Activated CD4-positive, alpha-beta T cell treated with anti-CD3 and anti-CD28 coated beads, Interleukin-2, amount 10 ng/mL, durations not matched to agents 7 days and 5 days (primary cell): ENCODE measurements around the gene TLCD4. TPM values are rescaled to one million over a fixed set of nuclear protein-coding genes. Genes with fewer than 3 reads are reported as not detected.

Experiments
- CTCF ChIA-PET: fragments of 350-600 bp; sonication (Branson Sonifier 250); formaldehyde crosslinking; loops from one replicate; lab custom pipeline; 2021; ENCODE audit warnings: antibody characterized with exemption; lab: Charles Lee
- POLR2A ChIA-PET: fragments of 350-600 bp; sonication (Branson Sonifier 250); formaldehyde crosslinking; loops from one replicate; lab custom pipeline; 2021; ENCODE audit warnings: antibody characterized with exemption; lab: Charles Lee
- DNase-seq: peaks from one replicate; pipeline ENCODE4 v3.0.0-alpha.2; 2020
- H3K27ac Mint-ChIP-seq: one replicate; pipeline ENCODE4 v1.8.0; 2021; ENCODE audit warnings: mild to moderate bottlenecking, moderate library complexity, mixed read lengths
- H3K27me3 Mint-ChIP-seq: one replicate; pipeline ENCODE4 v1.8.0; 2021; ENCODE audit warnings: mixed read lengths
- H3K36me3 Mint-ChIP-seq: one replicate; pipeline ENCODE4 v1.8.0; 2021; ENCODE audit warnings: low read depth, mixed read lengths
- H3K4me1 Mint-ChIP-seq: one replicate; pipeline ENCODE4 v1.8.0; 2021; ENCODE audit warnings: mixed read lengths
- H3K4me3 Mint-ChIP-seq: one replicate; pipeline ENCODE4 v1.8.0; 2021; ENCODE audit warnings: mild to moderate bottlenecking, moderate library complexity, mixed read lengths
- H3K9me3 Mint-ChIP-seq: one replicate; pipeline ENCODE4 v1.8.0; 2021; ENCODE audit warnings: mixed read lengths
- total RNA-seq, 2 experiments: library from RNA; stranded (reverse); gene quantifications; one replicate each; pipeline ENCODE4 v1.2.3, GENCODE V29; 2021

Gene TLCD4, protein sequence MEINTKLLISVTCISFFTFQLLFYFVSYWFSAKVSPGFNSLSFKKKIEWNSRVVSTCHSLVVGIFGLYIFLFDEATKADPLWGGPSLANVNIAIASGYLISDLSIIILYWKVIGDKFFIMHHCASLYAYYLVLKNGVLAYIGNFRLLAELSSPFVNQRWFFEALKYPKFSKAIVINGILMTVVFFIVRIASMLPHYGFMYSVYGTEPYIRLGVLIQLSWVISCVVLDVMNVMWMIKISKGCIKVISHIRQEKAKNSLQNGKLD
- total RNA-seq, result under 1 TPM in 1 of 2 experiments, not detected in 1; 0.04 TPM

GRCh38 chr1:95117207-95118066 is at the start of gene TLCD4:
TLCD4 (plus strand) TSS chr1:95117355; CDS start chr1:95143902, 26,547 bp downstream.
- peaks cover 9% of the 10 kb centered on the region for H3K4me1 Mint-ChIP-seq
- H3K27me3 Mint-ChIP-seq, result peaks cover 54% of the 10 kb centered on the region
- no peaks in the 10 kb centered on the region for H3K9me3 Mint-ChIP-seq
- no peak within 1 kb of the TSS for H3K27ac Mint-ChIP-seq
- ChIA-PET CTCF (interaction anchor here (1.2 kb wide), 2 partner anchors 34 to 122 kb away, joined by 3 read pairs; no protein-coding TSS in a partner anchor), POLR2A (no interaction called here)
- H3K4me3 Mint-ChIP-seq, result peak within 1 kb of the TSS; percentile 77
- no peaks in the 10 kb centered on the region for H3K36me3 Mint-ChIP-seq
- DNase-seq, result peak; percentile 21

DNA sequence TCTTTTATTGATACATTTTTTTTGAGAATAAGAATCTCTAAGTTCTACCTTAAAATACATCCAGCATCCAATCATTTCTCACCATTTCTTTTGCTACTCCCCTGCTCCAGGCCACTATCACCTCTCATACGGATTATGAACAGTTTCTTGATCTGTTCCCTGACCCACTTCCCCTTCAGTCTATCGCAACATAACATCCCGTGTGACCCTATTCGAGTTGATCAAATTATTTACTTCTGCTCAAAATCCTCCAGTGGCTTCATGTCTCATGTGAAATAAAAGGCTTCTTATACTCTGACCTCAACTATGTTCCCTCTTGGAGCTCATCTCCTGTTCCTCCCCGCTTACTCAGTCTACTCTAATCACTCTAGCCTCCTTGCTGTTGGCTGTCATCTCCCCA is 49.6 kb upstream of the TLCD4 start:
- ChIA-PET CTCF (no interaction called here), POLR2A (no interaction called here)
- Mint-ChIP-seq H3K9me3 (no peaks in the 10 kb centered on the region), H3K4me1 (peaks cover 14% of the 10 kb centered on the region), H3K27ac (no peak overlapping the region), H3K27me3 (no peaks in the 10 kb centered on the region), H3K36me3 (peaks cover 6% of the 10 kb centered on the region), H3K4me3 (no peak overlapping the region)
- DNase-seq, result no peak

DNA sequence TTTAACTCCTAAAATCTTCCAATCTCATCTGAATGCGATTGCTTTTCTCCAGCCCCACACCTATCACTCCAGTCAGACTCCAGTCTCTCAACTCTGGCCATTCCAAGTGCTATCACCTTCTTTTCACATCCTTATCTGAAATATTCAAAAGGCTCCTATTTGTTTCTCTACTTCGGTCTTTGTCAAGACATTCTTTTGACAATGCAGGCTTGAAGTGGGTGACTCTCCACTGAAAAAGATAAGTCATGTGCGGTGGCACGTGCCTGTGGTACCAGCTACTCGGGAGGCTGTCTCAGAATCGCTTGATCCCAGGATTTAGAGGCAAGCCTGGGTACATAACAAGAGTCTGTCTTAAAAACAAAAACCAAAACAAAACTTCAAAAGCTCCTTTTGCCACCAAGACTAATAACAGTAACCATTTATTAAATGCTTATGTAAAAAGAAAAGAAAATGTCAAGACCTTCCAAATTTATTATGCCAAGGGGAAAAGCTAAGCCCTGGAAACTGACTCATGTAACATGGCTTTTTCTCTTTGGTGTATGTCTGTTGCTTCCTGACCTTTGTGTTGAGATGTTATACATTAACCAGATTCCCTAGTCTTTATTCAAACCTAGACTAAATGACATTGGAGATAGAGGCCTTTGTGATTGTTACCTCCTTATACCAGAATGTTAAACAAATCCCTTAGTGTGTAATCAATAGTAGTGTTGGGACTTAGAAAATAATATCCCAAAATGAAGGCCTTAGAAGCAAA is 48.0 kb upstream of the TLCD4 start:
- Mint-ChIP-seq H3K4me3 (no peak overlapping the region), H3K4me1 (peaks cover 21% of the 10 kb centered on the region), H3K9me3 (no peaks in the 10 kb centered on the region), H3K27me3 (no peaks in the 10 kb centered on the region), H3K36me3 (peaks cover 3% of the 10 kb centered on the region), H3K27ac (no peak overlapping the region)
- no peak for DNase-seq
- ChIA-PET CTCF (interaction anchor here (1.6 kb wide), 1 partner anchor 11 kb away, joined by 3 read pairs; no protein-coding TSS in a partner anchor), POLR2A (no interaction called here)

- Mint-ChIP-seq H3K4me1 (peaks cover 21% of the 10 kb centered on the region), H3K27me3 (no peaks in the 10 kb centered on the region), H3K27ac (no peak overlapping the region), H3K36me3 (no peaks in the 10 kb centered on the region), H3K9me3 (no peaks in the 10 kb centered on the region), H3K4me3 (no peak overlapping the region)
- DNase-seq, result no peak
- ChIA-PET CTCF (interaction anchor here (1.6 kb wide), 1 partner anchor 11 kb away, joined by 3 read pairs; no protein-coding TSS in a partner anchor), POLR2A (no interaction called here)
These were observed 47.5 kb upstream of the TLCD4 start for GRCh38 chr1:95069710-95070093.

- CTCF ChIA-PET, result interaction anchor here (1.1 to 1.7 kb wide), 3 partner anchors 10 to 217 kb away, joined by 3 to 4 read pairs (median 4); no protein-coding TSS in a partner anchor
These were observed 45.6 kb upstream of the TLCD4 start for GRCh38 chr1:95071539-95071938.

GRCh38 chr1:95072117-95072516 is 45.0 kb upstream of the TLCD4 start:
- H3K4me1 Mint-ChIP-seq, result peaks cover 21% of the 10 kb centered on the region
- POLR2A ChIA-PET, result interaction anchor here (1.4 kb wide), 1 partner anchor 162 kb away, joined by 9 read pairs; the partner anchor contains the start of gene RWDD3

More at GRCh38 chr1:95071539-95071938, 45.6 kb upstream of the TLCD4 start:
- POLR2A ChIA-PET, result no interaction called here
- Mint-ChIP-seq H3K27me3 (peaks cover 2% of the 10 kb centered on the region), H3K4me1 (peaks cover 21% of the 10 kb centered on the region), H3K27ac (peak overlapping the region; percentile 90), H3K9me3 (no peaks in the 10 kb centered on the region), H3K4me3 (peak overlapping the region; percentile 84), H3K36me3 (no peaks in the 10 kb centered on the region)
- DNase-seq, result no peak

GRCh38 chr1:95072532-95073419 is 44.4 kb upstream of the TLCD4 start, which contains the start of gene ALG14:
ALG14 (minus strand) TSS chr1:95072951; CDS start chr1:95072898, 53 bp downstream.
- peaks cover 2% of the 10 kb centered on the region for H3K27me3 Mint-ChIP-seq
- no peaks in the 10 kb centered on the region for H3K36me3 Mint-ChIP-seq
- H3K27ac Mint-ChIP-seq, result peak within 1 kb of the TSS; percentile 90
- peak; percentile 94 for DNase-seq
- peaks cover 21% of the 10 kb centered on the region for H3K4me1 Mint-ChIP-seq
- peak within 1 kb of the TSS; percentile 84 for H3K4me3 Mint-ChIP-seq
- CTCF ChIA-PET, result interaction anchor here (0.5 to 1.5 kb wide), 5 partner anchors 11 to 225 kb away, joined by 3 to 9 read pairs (median 4); partner anchors contain the start of gene RWDD3
- POLR2A ChIA-PET, result interaction anchor here (1.4 kb wide), 1 partner anchor 161 kb away, joined by 9 read pairs; the partner anchor contains the start of gene RWDD3
- no peaks in the 10 kb centered on the region for H3K9me3 Mint-ChIP-seq

More at GRCh38 chr1:95072117-95072516, 45.0 kb upstream of the TLCD4 start:
- CTCF ChIA-PET, result interaction anchor here (1.4 to 1.7 kb wide), 3 partner anchors 11 to 218 kb away, joined by 4 to 7 read pairs (median 4); partner anchors contain the start of gene RWDD3
- H3K4me3 Mint-ChIP-seq, result peak overlapping the region; percentile 84
- H3K27me3 Mint-ChIP-seq, result peaks cover 2% of the 10 kb centered on the region
- H3K27ac Mint-ChIP-seq, result peak overlapping the region; percentile 90
- H3K36me3 Mint-ChIP-seq, result no peaks in the 10 kb centered on the region
- no peaks in the 10 kb centered on the region for H3K9me3 Mint-ChIP-seq
- no peak for DNase-seq

- Mint-ChIP-seq H3K9me3 (no peaks in the 10 kb centered on the region), H3K36me3 (no peaks in the 10 kb centered on the region), H3K4me3 (peak overlapping the region; percentile 84), H3K4me1 (peaks cover 21% of the 10 kb centered on the region), H3K27me3 (peaks cover 2% of the 10 kb centered on the region), H3K27ac (peak overlapping the region; percentile 90)
- ChIA-PET POLR2A (interaction anchor here (1.4 kb wide), 1 partner anchor 160 kb away, joined by 9 read pairs; the partner anchor contains the start of gene RWDD3), CTCF (interaction anchor here (0.5 to 1.5 kb wide), 5 partner anchors 11 to 226 kb away, joined by 3 to 9 read pairs (median 4); partner anchors contain the start of gene RWDD3)
- DNase-seq, result no peak
These were observed 43.7 kb upstream of the TLCD4 start for GRCh38 chr1:95073446-95073845.

- H3K27me3 Mint-ChIP-seq, result peaks cover 2% of the 10 kb centered on the region
- ChIA-PET CTCF (interaction anchor here (0.9 to 2.8 kb wide), 5 partner anchors 8 to 222 kb away, joined by 3 to 6 read pairs (median 3); partner anchors contain the start of gene RWDD3), POLR2A (no interaction called here)
- no peak overlapping the region for H3K4me3 Mint-ChIP-seq
- DNase-seq, result no peak
- peaks cover 19% of the 10 kb centered on the region for H3K4me1 Mint-ChIP-seq
- H3K36me3 Mint-ChIP-seq, result no peaks in the 10 kb centered on the region
- no peaks in the 10 kb centered on the region for H3K9me3 Mint-ChIP-seq
- H3K27ac Mint-ChIP-seq, result no peak overlapping the region
These were observed 41.1 kb upstream of the TLCD4 start for GRCh38 chr1:95076034-95076433.

DNA sequence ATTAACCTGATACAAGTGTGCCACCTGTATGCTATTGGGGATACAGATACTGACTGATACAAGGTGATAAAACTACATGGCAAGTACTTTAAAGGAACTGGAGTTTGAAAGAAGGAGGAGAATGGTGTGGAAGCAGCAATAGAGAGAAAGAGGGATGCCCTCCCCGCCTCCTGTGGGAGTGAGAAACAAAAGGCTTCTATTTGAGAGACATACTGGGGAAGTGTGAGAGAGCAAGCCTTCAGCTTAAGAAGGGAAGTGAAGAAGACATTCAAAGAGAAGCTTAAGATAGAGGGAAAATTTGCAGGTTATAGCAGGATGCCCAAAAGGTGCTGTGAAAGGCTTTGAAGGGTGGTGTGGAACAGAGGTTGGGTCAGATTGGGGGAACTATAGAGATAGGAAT is 36.7 kb upstream of the TLCD4 start:
- no peak for DNase-seq
- no peaks in the 10 kb centered on the region for H3K36me3 Mint-ChIP-seq
- ChIA-PET POLR2A (no interaction called here), CTCF (interaction anchor here (1.0 kb wide), 1 partner anchor 11 kb away, joined by 3 read pairs; no protein-coding TSS in a partner anchor)
- H3K27ac Mint-ChIP-seq, result no peak overlapping the region
- peaks cover 10% of the 10 kb centered on the region for H3K27me3 Mint-ChIP-seq
- H3K4me1 Mint-ChIP-seq, result peaks cover 6% of the 10 kb centered on the region
- H3K9me3 Mint-ChIP-seq, result no peaks in the 10 kb centered on the region
- H3K4me3 Mint-ChIP-seq, result no peak overlapping the region

DNA sequence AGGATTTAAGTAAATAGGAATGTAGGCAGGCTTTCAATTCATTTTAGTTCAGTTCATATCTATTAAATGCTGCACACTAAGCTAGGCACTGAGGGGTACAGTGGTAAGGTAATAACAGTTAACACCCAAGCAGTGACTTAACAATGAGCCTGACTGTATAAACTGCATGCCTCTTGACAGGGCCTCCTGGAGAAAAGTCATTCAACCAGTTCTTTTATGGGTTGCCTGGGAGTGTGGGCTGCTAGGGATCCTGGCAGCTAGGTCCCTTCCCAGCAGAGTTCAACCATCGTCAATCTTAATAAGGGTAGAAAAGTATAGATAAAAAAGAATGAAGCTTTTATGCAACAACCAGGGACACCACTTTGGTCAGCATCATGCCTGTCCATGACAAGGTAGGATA is 36.3 kb upstream of the TLCD4 start:
- ChIA-PET POLR2A (no interaction called here), CTCF (interaction anchor here (1.0 kb wide), 1 partner anchor 11 kb away, joined by 3 read pairs; no protein-coding TSS in a partner anchor)
- Mint-ChIP-seq H3K36me3 (no peaks in the 10 kb centered on the region), H3K9me3 (no peaks in the 10 kb centered on the region), H3K4me1 (peaks cover 6% of the 10 kb centered on the region), H3K27ac (no peak overlapping the region), H3K27me3 (peaks cover 10% of the 10 kb centered on the region), H3K4me3 (no peak overlapping the region)
- no peak for DNase-seq
